K562 (cell line): ENCODE measurements around the gene PODXL. TPM values are rescaled to one million over a fixed set of nuclear protein-coding genes. Genes with fewer than 3 reads are reported as not detected.

Experiments
- CEBPG ChIP-seq, 3 experiments: fragments of 200-800 bp in 1 of 3; sonication (Bioruptor generic) in 1 of 3; sonication (generic) in 1 of 3; formaldehyde crosslinking in 1 of 3; IDR thresholded peaks in 2 of 3; conservative IDR thresholded peaks in 1 of 3; 2 replicates each; pipeline versions ENCODE4 v1.6.1 to v1.8.0; 2016 to 2022; ENCODE audit warnings: missing compliant biosample characterization in 2 of 3, missing genetic modification characterization in 2 of 3, mild to moderate bottlenecking in 1 of 3, missing genetic modification reagents in 1 of 3
- CHD2 ChIP-seq: IDR thresholded peaks from 2 replicates; pipeline ENCODE4 v1.6.1; 2011; ENCODE audit warnings: low read depth, low read length
- CTBP1 ChIP-seq: fragments of 450-650 bp; IDR thresholded peaks from 2 replicates; pipeline ENCODE4 v1.6.1; 2016; ENCODE audit warnings: borderline replicate concordance
- CTCFL ChIP-seq: IDR thresholded peaks from 2 replicates; pipeline ENCODE4 v1.6.1; 2011; ENCODE audit warnings: borderline replicate concordance, low read depth, mild to moderate bottlenecking, moderate library complexity, low read length; ENCODE audit not compliant: insufficient read depth, poor library complexity, severe bottlenecking
- ELK3 ChIP-seq: fragments of 450-650 bp; formaldehyde crosslinking; IDR thresholded peaks from 2 replicates; pipeline ENCODE4 v1.4.0; 2020; ENCODE audit warnings: mild to moderate bottlenecking
- JUN ChIP-seq, 2 experiments: sonication (generic) in 1 of 2; formaldehyde crosslinking in 1 of 2; IDR thresholded peaks; 2 replicates each; pipeline versions ENCODE4 v1.6.1 to v1.8.0; 2012 to 2022; ENCODE audit warnings: borderline replicate concordance in 2 of 2, mild to moderate bottlenecking in 2 of 2, improper control_type of control experiment in 1 of 2, low read depth in 1 of 2, low read length in 1 of 2, missing genetic modification reagents in 1 of 2
- KDM1A ChIP-seq, 2 experiments: fragments of 450-650 bp; IDR thresholded peaks; 2 replicates each; pipeline ENCODE4 v1.6.1; 2016; ENCODE audit warnings: mild to moderate bottlenecking in 2 of 2
- KHSRP ChIP-seq: fragments of 450-650 bp; IDR thresholded peaks from 2 replicates; pipeline ENCODE4 v1.6.1; 2017
- KLF16 ChIP-seq: IDR thresholded peaks from 2 replicates; pipeline ENCODE4 v1.6.1; 2016; ENCODE audit warnings: antibody characterized with exemption
- MCM2 ChIP-seq: fragments of 450-650 bp; IDR thresholded peaks from 2 replicates; pipeline ENCODE4 v1.6.1; 2017; ENCODE audit warnings: low read depth, mild to moderate bottlenecking
- MEF2A ChIP-seq: IDR thresholded peaks from 2 replicates; pipeline ENCODE4 v1.6.1; 2011; ENCODE audit warnings: low read depth, mild to moderate bottlenecking, low read length, moderate library complexity; ENCODE audit not compliant: control insufficient read depth
- NONO ChIP-seq, 2 experiments: fragments of 200-400 bp in 1 of 2; fragments of 450-650 bp in 1 of 2; formaldehyde crosslinking in 1 of 2; IDR thresholded peaks; 2 replicates each; pipeline ENCODE4 v1.6.1; 2017; ENCODE audit warnings: low read depth in 2 of 2, mild to moderate bottlenecking in 2 of 2, moderate library complexity in 2 of 2, low read length in 1 of 2
- NR2F6 ChIP-seq: fragments of 450-650 bp; formaldehyde crosslinking; IDR thresholded peaks from 2 replicates; pipeline ENCODE4 v1.4.0; 2020; ENCODE audit warnings: mild to moderate bottlenecking
- PCBP1 ChIP-seq: fragments of 200-400 bp; formaldehyde crosslinking; IDR thresholded peaks from 2 replicates; pipeline ENCODE4 v1.6.1; 2018; ENCODE audit warnings: mild to moderate bottlenecking, low read depth, low read length; ENCODE audit not compliant: poor library complexity, severe bottlenecking
- SETDB1 ChIP-seq: IDR thresholded peaks from one replicate; pipeline ENCODE4 v1.6.1; 2012; ENCODE audit warnings: low read length, control low read depth, inconsistent platforms
- SP1 ChIP-seq: sonication (generic); formaldehyde crosslinking; IDR thresholded peaks from 2 replicates; pipeline ENCODE4 v1.8.1; 2022; ENCODE audit warnings: mild to moderate bottlenecking, missing genetic modification reagents
- TRIM28 ChIP-seq: fragments of 450-650 bp; IDR thresholded peaks from 2 replicates; pipeline ENCODE4 v1.6.1; 2017
- WHSC1 ChIP-seq: IDR thresholded peaks from one replicate; pipeline ENCODE4 v1.6.1; 2012; ENCODE audit warnings: low read length, control low read depth, inconsistent platforms
- ZNF224 ChIP-seq: sonication (generic); formaldehyde crosslinking; IDR thresholded peaks from 2 replicates; pipeline ENCODE4 v1.8.0; 2022; ENCODE audit warnings: mild to moderate bottlenecking, missing genetic modification reagents
- ZNF717 ChIP-seq: fragments of 250-450 bp; sonication (Bioruptor Pico); IDR thresholded peaks from 2 replicates; pipeline ENCODE4 v1.5.0; 2021
- polyA plus RNA-seq, 8 experiments: library from polyadenylated mRNA; depleted of rRNA in 4 of 8; stranded (reverse) in 5 of 8; unstranded in 3 of 8; fragments of >200 nt; fragmentation: Nextera tagmentation in 2 of 8; fragmentation: Illumina TruSeq in 1 of 8; extraction: Ambion mirVana in 2 of 8; extraction: Trizol in 1 of 8; gene quantifications; 2 replicates each; pipeline versions ENCODE4 v1.2.1 to v1.2.3, GENCODE V29; 2011 to 2014; ENCODE audit warnings: inconsistent platforms in 1 of 8, missing spikeins in 1 of 8
- total RNA-seq, 7 experiments: library from RNA; depleted of rRNA in 6 of 7; stranded (reverse); fragments of >200 nt in 6 of 7; fragmentation: Illumina TruSeq in 2 of 7; extraction: Trizol in 2 of 7; gene quantifications; 2 replicates each; pipeline versions ENCODE4 v1.2.1 to v1.2.3, GENCODE V29; 2011 to 2021; ENCODE audit warnings: low replicate concordance in 1 of 7
- TF ChIP-seq, protein P1 (sequence below), 2 experiments: fragments of 450-650 bp in 1 of 2; sonication (generic) in 1 of 2; formaldehyde crosslinking in 1 of 2; IDR thresholded peaks in 1 of 2; conservative IDR thresholded peaks in 1 of 2; 2 replicates each; pipeline versions ENCODE4 v1.6.1 to v1.8.1; 2016 to 2023; ENCODE audit warnings: mild to moderate bottlenecking in 2 of 2, moderate library complexity in 2 of 2, inconsistent platforms in 1 of 2, missing genetic modification reagents in 1 of 2
- TF ChIP-seq, protein P2 (sequence below): fragments of 200-800 bp; sonication (Bioruptor generic); IDR thresholded peaks from 2 replicates; pipeline ENCODE4 v1.6.1; 2017; ENCODE audit warnings: missing genetic modification characterization, missing compliant biosample characterization
- TF ChIP-seq, protein P3 (sequence below): sonication (generic); formaldehyde crosslinking; IDR thresholded peaks from 2 replicates; pipeline ENCODE4 v1.8.1; 2022; ENCODE audit warnings: missing genetic modification reagents

The PODXL gene
- total and polyA plus RNA-seq, 9 of the 15 experiments (the other 6 are each of a cell fraction or from before 2014, with no cell fraction given): 0.01 to 0.73 (median 0.07) TPM

GRCh38 chr7:131586259-131586658 is 29.8 kb upstream of the PODXL start (continued):
- TF ChIP-seq, protein P1, sequence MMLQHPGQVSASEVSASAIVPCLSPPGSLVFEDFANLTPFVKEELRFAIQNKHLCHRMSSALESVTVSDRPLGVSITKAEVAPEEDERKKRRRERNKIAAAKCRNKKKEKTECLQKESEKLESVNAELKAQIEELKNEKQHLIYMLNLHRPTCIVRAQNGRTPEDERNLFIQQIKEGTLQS (IDR thresholded peaks at IDR 0.05): no peak
- TF ChIP-seq, protein P1 (CRISPR knock-in tag; conservative IDR thresholded peaks at IDR 0.05): no peak
- TF ChIP-seq CTBP1: peak; percentile 91
- peak; percentile 94 for TF ChIP-seq MEF2A
- TF ChIP-seq, protein P2, sequence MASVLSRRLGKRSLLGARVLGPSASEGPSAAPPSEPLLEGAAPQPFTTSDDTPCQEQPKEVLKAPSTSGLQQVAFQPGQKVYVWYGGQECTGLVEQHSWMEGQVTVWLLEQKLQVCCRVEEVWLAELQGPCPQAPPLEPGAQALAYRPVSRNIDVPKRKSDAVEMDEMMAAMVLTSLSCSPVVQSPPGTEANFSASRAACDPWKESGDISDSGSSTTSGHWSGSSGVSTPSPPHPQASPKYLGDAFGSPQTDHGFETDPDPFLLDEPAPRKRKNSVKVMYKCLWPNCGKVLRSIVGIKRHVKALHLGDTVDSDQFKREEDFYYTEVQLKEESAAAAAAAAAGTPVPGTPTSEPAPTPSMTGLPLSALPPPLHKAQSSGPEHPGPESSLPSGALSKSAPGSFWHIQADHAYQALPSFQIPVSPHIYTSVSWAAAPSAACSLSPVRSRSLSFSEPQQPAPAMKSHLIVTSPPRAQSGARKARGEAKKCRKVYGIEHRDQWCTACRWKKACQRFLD (CRISPR knock-in tag): no peak
- no peak for TF ChIP-seq WHSC1
- TF ChIP-seq KDM1A (IDR thresholded peaks at IDR 0.05): 0 out of 4 replicates have a peak, but pooled peaks of 1 of the 2 experiments have one; percentile 27
- TF ChIP-seq ELK3: no peak
- TF ChIP-seq MCM2: no peak
- TF ChIP-seq SP1 (CRISPR knock-in tag): no peak
- no peak for TF ChIP-seq SETDB1
- no peak; the same call in 1 of the 2 replicates for TF ChIP-seq JUN (IDR thresholded peaks at IDR 0.05; ENCODE audit: borderline replicate concordance, low read depth, low read length)
- no peak for TF ChIP-seq JUN (CRISPR knock-in tag; IDR thresholded peaks at IDR 0.05; ENCODE audit: borderline replicate concordance)
- no peak for TF ChIP-seq TRIM28
- no peak for TF ChIP-seq CHD2
- no peak for TF ChIP-seq PCBP1
- TF ChIP-seq NONO (IDR thresholded peaks at IDR 0.05; ENCODE audit: low read depth in 2 of 2, low read length in 1 of 2): no peak
- no peak for TF ChIP-seq CTCFL
- no peak for TF ChIP-seq NR2F6 (CRISPR knock-in tag)
- no peak for TF ChIP-seq ZNF717 (CRISPR knock-in tag)
- no peak for TF ChIP-seq ZNF224 (CRISPR knock-in tag)
- TF ChIP-seq, protein P3, sequence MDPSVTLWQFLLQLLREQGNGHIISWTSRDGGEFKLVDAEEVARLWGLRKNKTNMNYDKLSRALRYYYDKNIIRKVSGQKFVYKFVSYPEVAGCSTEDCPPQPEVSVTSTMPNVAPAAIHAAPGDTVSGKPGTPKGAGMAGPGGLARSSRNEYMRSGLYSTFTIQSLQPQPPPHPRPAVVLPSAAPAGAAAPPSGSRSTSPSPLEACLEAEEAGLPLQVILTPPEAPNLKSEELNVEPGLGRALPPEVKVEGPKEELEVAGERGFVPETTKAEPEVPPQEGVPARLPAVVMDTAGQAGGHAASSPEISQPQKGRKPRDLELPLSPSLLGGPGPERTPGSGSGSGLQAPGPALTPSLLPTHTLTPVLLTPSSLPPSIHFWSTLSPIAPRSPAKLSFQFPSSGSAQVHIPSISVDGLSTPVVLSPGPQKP: no peak
- TF ChIP-seq CEBPG (CRISPR knock-in tag; IDR thresholded peaks at IDR 0.05): no peak
- no peak for TF ChIP-seq CEBPG (tag; conservative IDR thresholded peaks at IDR 0.05 in 1 of 2, IDR thresholded peaks at IDR 0.05 in 1 of 2)
- TF ChIP-seq KHSRP: no peak
- TF ChIP-seq KLF16: peak; percentile 89
